H1 (cell line): Measurements from ENCODE around the gene DLG1. TPM values are rescaled to one million over a fixed set of nuclear protein-coding genes. Genes with fewer than 3 reads are reported as not detected.
A peak's percentile ranks its signal among the peaks of the same experiment; 100 is the strongest.

ENCODE experiments used
- CTCF ChIA-PET: fragments of 300-600 bp; sonication (Branson Sonifier 250); formaldehyde crosslinking; loops from one replicate; lab custom pipeline; 2021; ENCODE audit not compliant: partially characterized antibody; lab: Charles Lee
- POLR2A ChIA-PET: fragments of 300-600 bp; sonication (Branson Sonifier 250); formaldehyde crosslinking; loops from one replicate; lab custom pipeline; 2021; ENCODE audit warnings: inconsistent platforms; ENCODE audit not compliant: partially characterized antibody; lab: Charles Lee
- DNase-seq, 2 experiments: peaks; one replicate each; pipeline versions ENCODE4 v3.0.0 to v3.0.0-alpha.2; 2010 to 2022; ENCODE audit warnings: low spot score in 2 of 2, low read depth in 1 of 2, mixed read lengths in 1 of 2
- FAIRE-seq: peaks from 2 replicates; lab custom pipeline; 2011; peaks lifted over from hg19 to GRCh38; lab: Jason Lieb, UNC
- H2AFZ ChIP-seq: 2 replicates; pipeline ENCODE4 v1.8.1; 2012; ENCODE audit warnings: low read length, inconsistent platforms
- H2AK5ac ChIP-seq: 2 replicates; pipeline ENCODE4 v1.6.1; 2013; ENCODE audit warnings: low read depth, low read length
- H2BK120ac ChIP-seq: replicated peaks from 2 replicates; pipeline ENCODE3; 2013; ENCODE audit warnings: low read depth, low read length, inconsistent platforms
- H2BK12ac ChIP-seq: 2 replicates; pipeline ENCODE4 v1.6.1; 2013; ENCODE audit warnings: low read depth, low read length
- H2BK15ac ChIP-seq: 2 replicates; pipeline ENCODE4 v1.6.1; 2013; ENCODE audit warnings: low read length
- H2BK20ac ChIP-seq: 2 replicates; pipeline ENCODE4 v1.6.1; 2013; ENCODE audit warnings: low read length
- H2BK5ac ChIP-seq: 2 replicates; pipeline ENCODE4 v1.6.1; 2013; ENCODE audit warnings: low read depth, low read length
- H3K14ac ChIP-seq: 2 replicates; pipeline ENCODE4 v1.6.1; 2013; ENCODE audit warnings: inconsistent platforms; ENCODE audit not compliant: insufficient read length
- H3K18ac ChIP-seq: 2 replicates; pipeline ENCODE4 v1.6.1; 2013; ENCODE audit warnings: low read length; ENCODE audit errors: extremely low read depth
- H3K23ac ChIP-seq: 2 replicates; pipeline ENCODE4 v1.6.1; 2013; ENCODE audit warnings: inconsistent platforms; ENCODE audit not compliant: insufficient read length
- H3K23me2 ChIP-seq: 2 replicates; pipeline ENCODE4 v1.6.1; 2013; ENCODE audit warnings: low read depth, low read length
- H3K27ac ChIP-seq: 2 replicates; pipeline ENCODE4 v1.6.1; 2011; ENCODE audit warnings: low read depth, low read length, inconsistent platforms
- H3K27me3 ChIP-seq, 4 experiments: replicated peaks in 1 of 4; 1 replicate in 1 of 4; 2 replicates in 3 of 4; pipeline versions ENCODE4 v1.6.1 to v1.8.1; 2011 to 2013; ENCODE audit warnings: low read length in 3 of 4, mild to moderate bottlenecking in 3 of 4, inconsistent platforms in 2 of 4, mixed read lengths in 2 of 4, moderate library complexity in 1 of 4; ENCODE audit not compliant: control insufficient read depth in 3 of 4, insufficient read depth in 3 of 4; ENCODE audit errors: extremely low read depth in 1 of 4
- H3K36me3 ChIP-seq, 4 experiments: 2 replicates each; pipeline versions ENCODE4 v1.6.1 to v1.8.1; 2011 to 2013; ENCODE audit warnings: mild to moderate bottlenecking in 4 of 4, low read length in 3 of 4, moderate library complexity in 2 of 4, control low read depth in 1 of 4, inconsistent platforms in 1 of 4; ENCODE audit not compliant: insufficient read depth in 4 of 4, control insufficient read depth in 2 of 4
- H3K4ac ChIP-seq: replicated peaks from 2 replicates; pipeline ENCODE3; 2013; ENCODE audit warnings: low read length, low read depth, mixed read lengths, inconsistent platforms; ENCODE audit not compliant: insufficient read length
- H3K4me1 ChIP-seq, 4 experiments: replicated peaks in 1 of 4; 1 replicate in 1 of 4; 2 replicates in 3 of 4; pipeline versions ENCODE4 v1.6.1 to v1.8.1; 2011 to 2013; ENCODE audit warnings: low read length in 3 of 4, inconsistent platforms in 2 of 4, mixed read lengths in 1 of 4; ENCODE audit not compliant: insufficient read depth in 4 of 4, control insufficient read depth in 3 of 4
- H3K4me2 ChIP-seq, 2 experiments: 2 replicates each; pipeline versions ENCODE4 v1.6.1 to v1.8.1; 2011 to 2013; ENCODE audit warnings: low read depth in 2 of 2, low read length in 2 of 2, control low read depth in 1 of 2, inconsistent platforms in 1 of 2, mild to moderate bottlenecking in 1 of 2; ENCODE audit not compliant: insufficient read depth in 1 of 2
- H3K4me3 ChIP-seq, 4 experiments: fragments of 200-600, 300-600 bp in 1 of 4; sonication (generic), shearing (Covaris generic), sonication (Bioruptor Twin) in 1 of 4; 2 replicates each; pipeline versions ENCODE4 v1.5.1 to v1.8.1; 2011 to 2016; ENCODE audit warnings: low read length in 4 of 4, low read depth in 3 of 4, control low read depth in 2 of 4, inconsistent platforms in 2 of 4, mild to moderate bottlenecking in 2 of 4, mixed read lengths in 1 of 4, moderate library complexity in 1 of 4; ENCODE audit not compliant: insufficient read depth in 2 of 4; ENCODE audit errors: extremely low read depth in 1 of 4
- H3K56ac ChIP-seq: replicated peaks from 2 replicates; pipeline ENCODE3; 2013; ENCODE audit warnings: low read depth, mild to moderate bottlenecking, mixed read lengths, low read length, inconsistent platforms; ENCODE audit not compliant: insufficient read length
- H3K79me1 ChIP-seq: 2 replicates; pipeline ENCODE4 v1.6.1; 2013; ENCODE audit warnings: low read depth, low read length, control low read depth
- H3K79me2 ChIP-seq, 2 experiments: 2 replicates each; pipeline versions ENCODE4 v1.6.1 to v1.8.1; 2012 to 2013; ENCODE audit warnings: low read length in 2 of 2, mild to moderate bottlenecking in 2 of 2, inconsistent platforms in 1 of 2; ENCODE audit not compliant: insufficient read depth in 2 of 2, control insufficient read depth in 1 of 2
- H3K9ac ChIP-seq, 4 experiments: replicated peaks in 1 of 4; 1 replicate in 1 of 4; 2 replicates in 3 of 4; pipeline versions ENCODE4 v1.6.1 to v1.8.1; 2011 to 2013; ENCODE audit warnings: low read depth in 3 of 4, low read length in 3 of 4, control low read depth in 2 of 4, mild to moderate bottlenecking in 2 of 4, moderate library complexity in 2 of 4, inconsistent platforms in 1 of 4; ENCODE audit errors: extremely low read depth in 1 of 4
- H3K9me3 ChIP-seq, 2 experiments: 2 replicates each; pipeline versions ENCODE4 v1.6.1 to v1.8.1; 2012 to 2013; ENCODE audit warnings: mild to moderate bottlenecking in 2 of 2, moderate library complexity in 2 of 2, control low read depth in 1 of 2, inconsistent platforms in 1 of 2, low read depth in 1 of 2, low read length in 1 of 2, mixed read lengths in 1 of 2; ENCODE audit not compliant: insufficient read depth in 2 of 2
- H4K20me1 ChIP-seq, 2 experiments: replicated peaks in 1 of 2; 2 replicates each; pipeline versions ENCODE3 to v1.8.1; 2011 to 2013; ENCODE audit warnings: inconsistent platforms in 2 of 2, low read length in 2 of 2, mild to moderate bottlenecking in 1 of 2; ENCODE audit not compliant: insufficient read depth in 2 of 2, control insufficient read depth in 1 of 2
- H4K5ac ChIP-seq: 2 replicates; pipeline ENCODE4 v1.6.1; 2013; ENCODE audit warnings: low read length, low read depth, mixed read lengths, inconsistent platforms; ENCODE audit not compliant: insufficient read length
- H4K8ac ChIP-seq: 2 replicates; pipeline ENCODE4 v1.8.0; 2013; ENCODE audit warnings: mild to moderate bottlenecking, moderate library complexity, low read length, inconsistent platforms; ENCODE audit not compliant: insufficient read depth; ENCODE audit errors: extremely low read depth
- H4K91ac ChIP-seq: replicated peaks from 2 replicates; pipeline ENCODE3; 2013; ENCODE audit warnings: low read length, mixed read lengths, inconsistent platforms; ENCODE audit not compliant: insufficient read length
- CBX8 ChIP-seq: fragments of 300-800, 300-1000 bp; sonication (generic); IDR thresholded peaks from 2 replicates; pipeline ENCODE4 v1.7.1; 2016; ENCODE audit warnings: low read depth, low read length, borderline replicate concordance
- CEBPB ChIP-seq: IDR thresholded peaks from 2 replicates; pipeline ENCODE4 v1.6.1; 2012; ENCODE audit warnings: low read depth, low read length
- EGR1 ChIP-seq: IDR thresholded peaks from 2 replicates; pipeline ENCODE4 v1.6.1; 2011; ENCODE audit warnings: low read depth, low read length, borderline replicate concordance
- JUND ChIP-seq: IDR thresholded peaks from 2 replicates; pipeline ENCODE4 v1.6.1; 2011; ENCODE audit warnings: mild to moderate bottlenecking, improper control_type of control experiment, low read length
- KDM1A ChIP-seq: fragments of 200-600, 300-600 bp; sonication (generic); IDR thresholded peaks from 2 replicates; pipeline ENCODE4 v1.7.1; 2016; ENCODE audit warnings: mild to moderate bottlenecking, low read length, borderline replicate concordance
- KDM5A ChIP-seq: fragments of 200-600 bp; IDR thresholded peaks from 2 replicates; pipeline ENCODE4 v1.7.1; 2012; ENCODE audit warnings: mild to moderate bottlenecking, low read length, inconsistent platforms, mixed read lengths
- SIN3A ChIP-seq, 2 experiments: IDR thresholded peaks in 1 of 2; conservative IDR thresholded peaks in 1 of 2; 2 replicates each; pipeline ENCODE4 v1.6.1; 2011 to 2012; ENCODE audit warnings: low read length in 2 of 2, improper control_type of control experiment in 1 of 2, low read depth in 1 of 2, mild to moderate bottlenecking in 1 of 2
- SP2 ChIP-seq: IDR thresholded peaks from 2 replicates; pipeline ENCODE4 v1.6.1; 2012; ENCODE audit warnings: mild to moderate bottlenecking, low read length, inconsistent platforms
- WGBS, 2 experiments: shearing (Covaris generic) in 1 of 2; methylation state at CpG; one replicate each; pipeline versions ENCODE4 v1.1.6 to v1.1.7; 2013 to 2015; ENCODE audit warnings: low lambda C conversion rate in 2 of 2, mixed read lengths in 2 of 2, inconsistent platforms in 1 of 2, low coverage in 1 of 2, missing lambda C conversion rate in 1 of 2; ENCODE audit not compliant: insufficient replicate concordance in 2 of 2, insufficient coverage in 1 of 2, insufficient read length in 1 of 2; ENCODE audit errors: extremely low coverage in 1 of 2, missing lambda C conversion rate in 1 of 2; 5-methylcytosine and 5-hydroxymethylcytosine counted together
- polyA plus RNA-seq, 7 experiments: library from polyadenylated mRNA; depleted of rRNA in 3 of 7; stranded (reverse) in 5 of 7; unstranded in 2 of 7; fragments of >200 nt in 5 of 7; fragments of 200-250 nt in 2 of 7; gene quantifications; 1 replicate in 5 of 7; 2 replicates in 1 of 7; 4 replicates in 1 of 7; pipeline versions ENCODE4 v1.2.1 to v1.2.3, GENCODE V29; 2011 to 2013; ENCODE audit warnings: missing spikeins in 2 of 7, mixed read lengths in 2 of 7
- total RNA-seq: library from RNA; stranded (reverse); fragmentation: NEBNext Ultra II Directional; extraction: Animal tissue kit (Norgen Biotek cat#: 25700); gene quantifications from 2 replicates; pipeline ENCODE4 v1.2.1, GENCODE V29; 2021

DLG1 gene
- total and polyA plus RNA-seq, 2 of the 8 experiments (the other 6 are each of a cell fraction or from before 2014, with no cell fraction given), result 13.4 to 78.8 TPM

GRCh38 chr3:197335428-197336132, 37.2 kb upstream of the DLG1 start:
- Histone ChIP-seq H4K20me1 (no peaks in the 10 kb centered on the region), H3K4me3 (no peak overlapping the region), H3K27me3 (no peaks in the 10 kb centered on the region; a peak in 1 of 7 replicates), H4K91ac (no peak overlapping the region), H3K79me1 (no peaks in the 10 kb centered on the region), H3K9me3 (no peaks in the 10 kb centered on the region), H3K27ac (no peak overlapping the region), H3K56ac (no peak overlapping the region), H2BK120ac (no peak overlapping the region), H3K4me1 (peaks cover 3 to 6% (median 4%) of the 10 kb centered on the region in 4 experiments; a peak in 5 of 7 replicates), H3K14ac (no peak overlapping the region), H4K5ac (no peak overlapping the region), H2BK20ac (no peak overlapping the region), H3K36me3 (no peaks in the 10 kb centered on the region), H2AFZ (no peak overlapping the region), H3K23ac (no peak overlapping the region), H2BK12ac (no peak overlapping the region), H3K79me2 (no peaks in the 10 kb centered on the region), H4K8ac (no peak overlapping the region; the same call in 1 of the 2 replicates), H3K9ac (no peak overlapping the region), H2BK15ac (no peak overlapping the region), H3K23me2 (no peaks in the 10 kb centered on the region), H3K4me2 (no peak overlapping the region), H3K4ac (no peak overlapping the region), H2AK5ac (no peak overlapping the region), H3K18ac (no peak overlapping the region), H2BK5ac (no peak overlapping the region)
- peak in 1 of 2 experiments; percentile 40 for DNase-seq
- POLR2A ChIA-PET, result interaction anchor here (1.0 kb wide), 1 partner anchor 88 kb away, joined by 3 read pairs; no protein-coding TSS in a partner anchor
- WGBS, 2 experiments, result 84% methylated on average over 13 of the region's 13 CpGs; no CpG with 5 or more reads in 1 of the 2 experiments
- CTCF ChIA-PET, result interaction anchor here (0.6 to 1.3 kb wide), 2 partner anchors 79 to 234 kb away, joined by 3 to 4 read pairs; no protein-coding TSS in a partner anchor
- FAIRE-seq, result no peak
- no peak for TF ChIP-seq EGR1
- no peak for TF ChIP-seq SIN3A (conservative IDR thresholded peaks at IDR 0.05 in 1 of 2, IDR thresholded peaks at IDR 0.05 in 1 of 2; ENCODE audit: low read depth in 1 of 2, low read length in 2 of 2)
- no peak for TF ChIP-seq CBX8
- no peak for TF ChIP-seq JUND
- TF ChIP-seq CEBPB, result no peak
- TF ChIP-seq KDM1A, result no peak
- TF ChIP-seq KDM5A, result no peak
- no peak for TF ChIP-seq SP2
